Measurements from ENCODE around the gene NCAPG2.

Gene NCAPG2

GRCh38 chr7:158734861-158735260 is 30.3 kb upstream of the NCAPG2 start:
- peak; percentile 29 for DNase-seq (ENCODE audit: low read depth)

DNA sequence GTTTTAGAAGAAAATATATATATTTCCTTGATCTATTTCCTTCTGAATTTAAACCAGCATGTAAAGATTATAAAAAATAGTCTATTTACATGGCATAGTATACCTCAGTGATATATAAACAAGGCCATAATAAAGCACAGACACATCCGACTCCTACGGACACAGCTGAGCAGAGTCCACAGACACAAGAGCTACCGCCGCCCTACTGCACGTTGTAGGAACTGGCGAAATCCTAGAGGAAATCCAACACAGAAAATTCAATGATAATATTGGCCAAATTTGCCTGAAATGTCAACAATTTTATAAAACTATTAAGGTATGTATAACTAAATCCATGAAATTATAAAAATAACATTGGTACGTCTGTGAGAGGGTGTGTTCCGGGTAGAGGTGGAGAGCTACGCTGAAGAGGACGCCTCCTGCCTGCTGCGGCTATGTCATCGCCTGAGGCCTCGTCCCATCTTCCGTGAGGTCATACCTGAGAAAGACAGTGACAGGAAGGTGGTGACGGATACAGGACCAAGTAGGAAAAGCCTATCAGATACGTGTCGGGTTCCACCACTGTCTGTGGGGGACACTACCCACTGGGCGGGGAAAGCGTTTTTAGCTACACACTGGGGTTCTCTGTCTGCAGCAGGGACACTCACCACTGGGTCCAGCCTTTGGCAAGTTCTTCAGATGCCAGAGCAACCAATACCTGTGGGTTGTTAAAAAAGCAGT is 29.3 kb upstream of the NCAPG2 start:
- no peak for DNase-seq (ENCODE audit: low read depth)

- no peak for DNase-seq (ENCODE audit: low read depth)
Measured at GRCh38 chr7:158733220-158733519, 28.6 kb upstream of the NCAPG2 start.

DNA sequence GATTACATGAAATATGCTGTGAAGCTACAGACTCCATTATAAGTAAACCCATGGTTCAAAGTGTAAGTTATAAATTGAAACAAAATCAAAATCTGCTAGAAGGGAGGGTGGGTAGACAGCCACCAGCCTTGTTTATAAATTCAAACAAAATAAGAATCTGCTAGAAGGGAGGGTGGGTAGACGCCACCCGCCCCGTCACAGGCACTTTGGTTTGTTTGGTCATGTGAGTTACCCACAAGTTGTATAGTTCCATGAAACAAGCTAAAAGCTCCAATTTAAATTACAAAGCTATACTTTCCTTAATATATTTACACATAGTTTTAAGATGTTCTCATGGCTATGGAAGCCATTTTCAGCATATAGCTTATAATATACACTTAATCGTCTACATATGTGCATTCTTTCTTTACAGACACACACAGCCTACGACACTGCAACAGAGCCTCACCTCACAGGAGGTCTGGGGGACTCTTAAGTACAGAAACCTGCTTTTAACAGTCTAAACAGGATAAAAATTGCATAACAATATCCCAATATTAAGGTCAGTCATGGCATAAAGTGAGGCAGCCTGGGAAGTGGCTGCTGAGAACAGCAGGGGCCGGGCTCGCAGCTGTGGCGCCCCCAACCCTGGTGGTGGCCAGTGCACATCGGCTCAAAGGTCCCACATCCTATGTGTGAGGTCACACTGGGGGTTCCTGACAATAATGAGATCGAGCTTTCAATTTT is 28.1 kb upstream of the NCAPG2 start:
- DNase-seq (ENCODE audit: low read depth), result no peak

GRCh38 chr7:158731761-158732160 is 27.2 kb upstream of the NCAPG2 start:
- DNase-seq (ENCODE audit: low read depth), result no peak

- DNase-seq (ENCODE audit: low read depth), result no peak
Measured at GRCh38 chr7:158730383-158731346, 26.1 kb upstream of the NCAPG2 start.

DNA sequence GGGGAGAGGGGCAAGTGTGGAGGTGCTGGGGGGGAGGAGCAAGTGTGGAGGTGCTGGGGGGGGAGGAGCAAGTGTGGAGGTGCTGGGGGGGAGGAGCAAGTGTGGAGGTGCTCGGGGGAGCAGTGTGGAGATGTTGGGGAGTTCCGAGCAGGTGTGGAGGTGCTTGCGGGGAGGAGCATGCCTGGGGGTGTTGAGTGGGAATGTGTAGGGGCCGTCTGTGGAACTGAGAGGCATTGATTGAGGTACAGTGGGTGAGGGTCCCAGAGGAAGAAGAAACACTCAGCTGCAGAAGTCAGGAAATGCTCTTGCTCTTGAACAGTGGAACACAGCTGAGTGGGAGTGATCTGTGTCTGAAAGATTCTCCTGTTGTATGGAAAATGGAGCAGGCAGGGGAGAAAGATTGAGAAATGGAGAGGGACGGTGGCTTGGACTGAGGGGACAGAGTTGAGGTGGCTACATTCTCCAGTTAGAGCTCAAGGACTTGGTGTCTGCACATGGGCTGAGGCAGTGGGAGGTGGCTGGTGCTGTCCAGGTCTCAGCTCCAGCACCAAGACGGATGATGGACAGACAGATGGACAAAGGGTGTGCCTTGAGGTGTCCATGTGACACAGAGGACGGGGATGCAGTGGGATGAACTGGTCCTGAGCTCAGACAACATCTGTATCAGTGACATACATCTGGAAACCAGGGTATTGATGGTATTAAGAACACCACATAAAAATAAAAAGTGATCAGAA is 25.2 kb upstream of the NCAPG2 start:
- DNase-seq (ENCODE audit: low read depth), result no peak

- no peak for DNase-seq (ENCODE audit: low read depth)
Measured at GRCh38 chr7:158728911-158729645, 24.5 kb upstream of the NCAPG2 start.

DNA sequence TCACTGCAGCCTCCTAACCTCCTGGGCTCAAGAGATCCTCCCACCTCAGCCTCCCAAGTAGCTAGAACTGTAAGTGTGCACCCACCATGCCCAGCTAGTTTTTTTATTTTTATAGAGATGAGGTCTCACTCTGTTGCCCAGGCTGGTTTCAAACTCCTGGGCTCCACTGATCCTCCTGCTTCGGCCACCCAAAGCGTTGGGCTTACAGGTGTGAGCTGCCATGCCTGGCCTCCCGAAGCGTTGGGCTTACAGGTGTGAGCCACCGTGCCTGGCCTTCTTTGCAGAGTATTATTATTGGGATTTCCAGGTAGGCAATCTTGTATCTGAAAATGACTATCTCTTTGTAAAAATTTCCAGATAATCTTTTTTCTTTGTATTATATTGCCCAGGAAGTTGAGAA is 23.1 kb upstream of the NCAPG2 start:
- no peak for DNase-seq (ENCODE audit: low read depth)

GRCh38 chr7:158726277-158726807 is 21.7 kb upstream of the NCAPG2 start:
- no peak for DNase-seq (ENCODE audit: low read depth)

DNA sequence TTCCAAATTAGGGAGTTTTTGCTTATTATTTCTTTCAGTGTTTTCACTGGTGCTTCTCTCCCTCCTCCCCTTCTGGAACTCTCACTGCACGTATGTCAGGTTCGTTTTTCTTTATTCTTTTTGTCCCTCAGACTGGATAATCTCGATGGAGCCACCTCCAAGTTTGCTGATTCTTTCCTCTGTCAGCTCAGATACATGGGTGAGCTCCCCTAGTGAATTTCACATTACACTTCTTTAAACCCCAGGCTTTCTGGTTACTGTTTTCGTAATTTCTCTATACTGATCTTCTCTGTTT is 20.8 kb upstream of the NCAPG2 start:
- no peak for DNase-seq (ENCODE audit: low read depth)

DNA sequence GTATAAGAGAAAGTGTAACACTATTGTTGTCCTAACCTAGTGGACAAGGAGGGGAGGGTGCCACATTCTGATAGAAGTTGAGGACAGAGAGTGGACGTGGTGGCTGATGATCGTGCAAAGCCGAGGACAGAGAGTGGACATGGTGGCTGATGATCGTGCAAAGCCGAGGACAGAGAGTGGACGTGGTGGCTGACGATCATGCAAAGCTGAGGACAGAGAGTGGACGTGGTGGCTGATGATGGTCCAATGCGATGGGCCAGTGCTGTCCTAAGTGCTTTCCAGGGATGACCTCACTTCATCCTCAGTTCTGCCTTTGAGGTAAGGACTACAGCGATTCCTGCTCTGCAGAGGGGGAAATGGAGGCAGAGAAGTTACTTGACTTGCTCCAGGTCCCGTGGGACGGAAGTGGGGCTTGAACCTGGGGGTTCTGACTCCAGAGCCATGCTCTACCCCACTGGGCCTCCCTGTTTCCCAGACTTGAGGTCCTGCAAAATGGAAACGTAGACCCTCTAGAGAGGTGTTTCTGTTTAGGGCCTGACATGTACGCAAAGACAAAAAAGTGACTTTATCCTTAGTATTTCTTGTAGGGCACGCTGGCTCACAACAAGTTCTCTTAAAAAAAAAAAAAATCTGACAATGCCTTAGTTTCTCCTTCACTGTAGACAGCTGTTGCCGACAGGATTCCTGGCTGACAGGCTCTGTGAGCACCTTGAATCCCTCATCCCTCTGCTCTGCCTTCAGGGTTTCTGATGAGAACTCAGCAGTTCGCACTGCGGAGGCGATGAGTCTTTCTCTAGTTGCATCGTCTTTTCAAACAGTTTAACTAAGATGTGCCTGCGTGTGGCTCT is 20.3 kb upstream of the NCAPG2 start:
- DNase-seq (ENCODE audit: low read depth), result no peak

DNA sequence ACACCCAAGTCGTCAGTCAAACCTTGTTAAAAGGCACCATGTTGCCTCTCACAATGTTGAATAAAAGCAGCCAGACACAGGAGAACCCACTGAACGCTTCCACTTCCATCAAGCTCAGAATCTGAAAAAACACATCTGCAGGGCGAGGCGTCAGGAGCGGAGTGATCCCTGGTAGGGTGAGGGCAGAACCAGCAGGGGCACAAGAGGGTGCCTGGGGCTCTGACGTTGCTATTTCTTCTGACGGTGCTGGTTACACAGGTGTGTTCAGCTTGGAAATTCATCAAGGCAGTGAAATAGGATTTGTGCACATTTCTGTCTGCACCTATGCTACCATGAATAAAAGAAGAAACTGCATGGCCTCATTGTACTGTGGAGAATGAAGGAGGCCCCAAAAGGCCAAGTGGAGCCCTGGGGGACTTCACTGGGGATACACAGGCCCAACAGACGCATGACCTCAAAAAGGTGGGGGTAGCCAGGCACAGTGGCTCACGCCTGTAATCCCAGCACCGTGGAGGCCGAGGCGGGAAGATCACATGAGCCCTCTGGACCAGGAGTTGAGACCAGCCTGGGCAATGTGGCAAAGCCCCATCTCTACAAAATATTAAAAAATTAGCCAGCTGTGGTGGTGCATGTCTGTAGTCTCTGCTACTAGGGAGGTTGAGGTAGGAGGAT is 19.2 kb upstream of the NCAPG2 start:
- DNase-seq (ENCODE audit: low read depth), result no peak

DNA sequence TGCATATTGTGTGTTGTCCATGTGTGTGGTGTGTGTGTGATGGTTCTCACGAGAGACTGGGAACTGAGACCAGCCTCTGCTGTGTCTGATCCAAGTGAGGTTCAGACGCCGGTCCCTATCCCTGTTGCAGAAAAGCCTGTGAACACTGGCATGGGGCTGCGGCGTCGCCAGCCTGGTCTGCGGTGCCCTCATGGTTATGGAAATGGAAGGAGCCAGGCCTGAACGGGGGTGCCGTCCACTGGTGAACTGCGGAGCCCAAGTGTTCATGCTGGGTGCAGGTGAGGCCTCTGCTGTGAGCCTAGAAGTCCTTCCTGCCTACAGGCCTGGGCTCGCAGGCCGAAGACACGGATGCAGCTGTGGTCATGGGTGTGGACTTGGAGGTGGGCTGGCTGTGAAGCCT is 18.7 kb upstream of the NCAPG2 start:
- no peak for DNase-seq (ENCODE audit: low read depth)

GRCh38 chr7:158722574-158723237 is 18.1 kb upstream of the NCAPG2 start:
- no peak for DNase-seq (ENCODE audit: low read depth)

GRCh38 chr7:158720112-158720511 is 15.5 kb upstream of the NCAPG2 start:
- no peak for DNase-seq (ENCODE audit: low read depth)

- DNase-seq (ENCODE audit: low read depth), result no peak
Measured at GRCh38 chr7:158716802-158717201, 12.2 kb upstream of the NCAPG2 start.

DNA sequence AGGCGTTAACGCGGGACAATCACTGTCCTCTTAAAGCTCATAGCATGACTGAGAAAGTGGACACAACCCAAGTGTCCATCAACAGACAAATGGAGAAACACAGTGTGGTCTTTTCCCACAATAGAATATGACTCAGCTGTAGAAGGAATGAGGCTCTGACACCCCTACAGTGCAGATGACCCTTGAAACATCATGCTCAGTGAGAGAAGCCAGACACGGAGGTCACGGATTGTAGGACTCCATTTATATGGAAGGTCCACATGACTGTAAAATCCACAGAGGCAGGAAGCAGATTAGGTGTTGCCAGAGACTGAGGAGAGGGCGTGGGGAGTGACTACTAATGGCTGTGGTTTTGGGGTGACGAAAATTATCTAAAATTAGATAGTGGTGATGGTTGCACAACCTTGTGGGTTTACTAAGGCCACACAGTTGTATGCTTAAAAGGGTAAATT is 6.1 kb upstream of the NCAPG2 start:
- DNase-seq (ENCODE audit: low read depth), result peak; percentile 90

GRCh38 chr7:158707610-158708009 is 3.0 kb upstream of the NCAPG2 start:
- DNase-seq (ENCODE audit: low read depth), result peak; percentile 25
